OCI-LY7 (cell line): ENCODE results near the gene OR5M8.

ENCODE experiments used
- EZH2phosphoT487 ChIP-seq: fragments of 200-600 bp; sonication (generic); IDR thresholded peaks from 2 replicates; pipeline ENCODE4 v1.6.1; 2018; ENCODE audit warnings: low read depth, borderline replicate concordance, mild to moderate bottlenecking, mixed run types, antibody characterized with exemption, low read length, moderate library complexity, mixed read lengths
- TF ChIP-seq, protein P1 (sequence below): fragments of 200-600 bp; sonication (generic); conservative IDR thresholded peaks from 2 replicates; pipeline ENCODE4 v1.5.1; 2014; ENCODE audit warnings: mild to moderate bottlenecking, antibody characterized with exemption, low read length, moderate library complexity, mixed read lengths

DNA sequence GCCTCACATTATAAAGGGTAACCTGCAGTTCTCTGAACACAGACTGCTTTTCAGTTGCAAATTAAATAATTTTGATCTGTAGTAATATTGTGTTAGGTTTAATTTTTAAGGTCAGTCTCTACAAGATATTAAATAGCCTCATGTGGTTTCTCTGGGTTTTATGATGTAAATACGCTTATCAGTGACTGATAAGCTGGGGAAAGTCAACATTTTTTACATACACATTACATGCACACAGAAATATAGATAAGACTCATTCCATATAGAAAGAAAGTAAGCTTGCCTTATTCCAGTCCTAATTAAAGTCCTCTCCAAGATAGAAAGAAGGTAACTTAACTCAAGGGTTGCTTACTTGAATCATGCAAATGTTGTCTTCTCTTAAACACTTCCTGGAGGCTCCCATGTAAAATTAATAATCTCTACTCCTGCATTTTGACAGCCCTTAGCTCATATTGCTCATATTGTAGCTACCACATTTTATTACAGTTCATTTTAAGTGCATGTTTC lies 16.4 kb downstream of the OR5M8 start:
- TF ChIP-seq, protein P1, sequence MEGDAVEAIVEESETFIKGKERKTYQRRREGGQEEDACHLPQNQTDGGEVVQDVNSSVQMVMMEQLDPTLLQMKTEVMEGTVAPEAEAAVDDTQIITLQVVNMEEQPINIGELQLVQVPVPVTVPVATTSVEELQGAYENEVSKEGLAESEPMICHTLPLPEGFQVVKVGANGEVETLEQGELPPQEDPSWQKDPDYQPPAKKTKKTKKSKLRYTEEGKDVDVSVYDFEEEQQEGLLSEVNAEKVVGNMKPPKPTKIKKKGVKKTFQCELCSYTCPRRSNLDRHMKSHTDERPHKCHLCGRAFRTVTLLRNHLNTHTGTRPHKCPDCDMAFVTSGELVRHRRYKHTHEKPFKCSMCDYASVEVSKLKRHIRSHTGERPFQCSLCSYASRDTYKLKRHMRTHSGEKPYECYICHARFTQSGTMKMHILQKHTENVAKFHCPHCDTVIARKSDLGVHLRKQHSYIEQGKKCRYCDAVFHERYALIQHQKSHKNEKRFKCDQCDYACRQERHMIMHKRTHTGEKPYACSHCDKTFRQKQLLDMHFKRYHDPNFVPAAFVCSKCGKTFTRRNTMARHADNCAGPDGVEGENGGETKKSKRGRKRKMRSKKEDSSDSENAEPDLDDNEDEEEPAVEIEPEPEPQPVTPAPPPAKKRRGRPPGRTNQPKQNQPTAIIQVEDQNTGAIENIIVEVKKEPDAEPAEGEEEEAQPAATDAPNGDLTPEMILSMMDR = no peak
- no peak for TF ChIP-seq EZH2phosphoT487
